Stimulated activated CD8-positive, alpha-beta memory T cell treated with anti-CD3 and anti-CD28 coated beads, Interleukin-2, amount 100 ng/mL, for 48 hours (primary cell): ENCODE results near the gene GNB5.

Experiments used
- DNase-seq, 2 donors: peaks; one replicate each; pipeline ENCODE4 v3.0.0-alpha.2; 2020; ENCODE audit warnings: low read depth in 2 of 2

Gene GNB5

GRCh38 chr15:52140646-52141045 is 50.5 kb downstream of the GNB5 start:
- DNase-seq, result no peak

DNA sequence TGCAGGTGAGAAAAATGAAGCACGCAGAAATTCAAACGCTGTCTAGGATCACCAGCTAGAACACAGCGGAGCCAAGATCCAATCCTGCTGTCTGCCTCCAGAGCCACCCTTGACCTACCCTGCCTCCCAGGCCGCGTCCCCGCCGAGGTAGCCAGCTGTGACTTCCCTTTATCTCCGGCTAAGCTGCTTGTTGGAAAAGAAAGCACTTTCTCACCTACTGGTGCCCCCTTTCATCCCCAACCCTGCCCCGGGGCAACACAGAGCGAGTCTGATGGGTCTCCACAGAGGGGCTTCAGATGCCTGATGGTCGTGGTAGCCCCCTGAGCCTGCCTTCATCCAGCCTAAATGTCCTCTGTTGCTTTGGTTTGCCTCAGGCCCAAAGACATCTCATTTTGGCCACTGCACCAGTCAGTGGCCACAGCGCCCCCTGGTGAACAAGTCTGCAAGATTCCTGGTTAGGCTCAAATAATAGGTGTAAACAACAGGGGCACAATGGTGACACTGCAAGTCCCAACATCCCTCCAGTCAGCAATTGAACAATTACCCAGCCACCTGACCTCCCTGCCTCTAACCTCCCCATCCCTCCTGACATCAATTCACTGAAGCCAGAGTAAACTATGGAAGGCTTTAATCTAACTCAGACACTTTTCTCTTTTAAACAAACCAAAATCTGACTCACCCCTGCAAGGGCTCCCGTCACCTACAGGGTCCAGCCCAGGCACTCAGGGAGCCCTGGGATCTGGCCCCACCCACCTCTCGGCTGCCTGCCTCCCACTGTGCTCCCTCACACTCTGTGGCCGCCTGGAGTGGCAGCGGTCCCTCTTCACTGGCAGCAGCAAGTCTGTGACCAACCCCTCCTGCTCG is 51.4 kb downstream of the GNB5 start:
- peak; percentile 61 to 64 for DNase-seq

GRCh38 chr15:52137432-52138357 is 53.5 kb downstream of the GNB5 start:
- DNase-seq, result no peak

GRCh38 chr15:52136442-52136980 is 54.7 kb downstream of the GNB5 start:
- no peak for DNase-seq

GRCh38 chr15:52134502-52135144 is 56.6 kb downstream of the GNB5 start:
- no peak for DNase-seq

DNA sequence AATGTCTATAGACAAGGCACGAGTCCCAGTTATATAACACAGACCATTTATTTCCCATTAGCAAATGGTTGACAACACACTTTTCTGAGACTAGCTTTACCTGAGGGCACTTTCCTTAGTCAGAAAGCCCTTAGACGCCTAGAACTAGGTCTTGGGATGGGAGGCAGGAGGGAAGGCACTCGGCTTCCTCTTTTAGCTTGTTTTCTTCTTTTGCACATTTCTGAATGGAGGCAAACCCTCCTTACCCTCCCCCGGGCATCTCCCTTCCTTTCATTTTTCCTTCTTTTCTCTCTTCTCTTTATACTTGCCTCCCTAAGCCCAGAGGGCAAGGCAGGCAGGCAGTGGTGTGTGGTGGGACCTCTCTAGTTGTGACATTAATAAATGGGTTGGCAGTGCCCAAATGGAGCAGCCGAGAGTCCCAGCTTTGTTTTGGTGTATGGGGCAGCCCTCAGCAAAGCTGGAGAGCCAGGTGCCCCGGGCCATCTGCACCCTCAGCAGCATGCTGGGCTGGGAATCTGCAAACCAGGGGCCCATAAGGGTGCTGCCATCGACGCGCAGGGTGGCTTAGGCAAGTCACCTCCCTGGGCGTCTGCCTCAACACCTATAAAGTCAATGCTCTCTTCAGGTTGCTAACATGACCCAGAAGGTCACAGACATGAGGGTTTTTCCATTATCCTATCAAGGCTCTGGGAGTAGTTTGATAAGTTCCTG is 57.5 kb downstream of the GNB5 start:
- DNase-seq, result no peak

GRCh38 chr15:52132066-52132465 is 59.1 kb downstream of the GNB5 start:
- no peak for DNase-seq

- DNase-seq, result no peak
Observed at GRCh38 chr15:52128568-52128967, 62.6 kb downstream of the GNB5 start.

- no peak for DNase-seq
Observed at GRCh38 chr15:52124270-52124880, 66.8 kb downstream of the GNB5 start.

GRCh38 chr15:52121896-52122295 is 69.3 kb downstream of the GNB5 start:
- no peak for DNase-seq

DNA sequence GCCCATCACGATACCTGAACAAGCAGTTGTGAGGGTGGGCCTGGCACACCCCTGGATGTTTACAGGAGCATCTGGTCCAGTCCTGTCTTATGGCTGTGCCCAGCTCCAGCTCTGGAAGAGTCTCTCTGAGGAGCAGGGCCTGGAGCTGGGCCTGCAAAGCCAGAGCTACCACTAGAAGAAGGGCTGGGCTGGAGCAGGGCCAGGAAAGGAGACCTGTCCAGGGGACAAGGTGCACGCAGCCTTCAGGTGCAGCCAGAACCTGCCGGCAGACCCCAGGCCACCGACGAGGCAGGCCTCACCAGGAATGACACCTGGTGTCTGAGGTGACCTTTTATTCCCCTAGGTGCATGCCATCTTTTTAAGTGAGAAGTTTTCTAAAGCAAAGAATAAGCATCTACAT is 70.2 kb downstream of the GNB5 start:
- DNase-seq, result no peak

GRCh38 chr15:52120488-52120887 is 70.7 kb downstream of the GNB5 start:
- DNase-seq, result no peak

DNA sequence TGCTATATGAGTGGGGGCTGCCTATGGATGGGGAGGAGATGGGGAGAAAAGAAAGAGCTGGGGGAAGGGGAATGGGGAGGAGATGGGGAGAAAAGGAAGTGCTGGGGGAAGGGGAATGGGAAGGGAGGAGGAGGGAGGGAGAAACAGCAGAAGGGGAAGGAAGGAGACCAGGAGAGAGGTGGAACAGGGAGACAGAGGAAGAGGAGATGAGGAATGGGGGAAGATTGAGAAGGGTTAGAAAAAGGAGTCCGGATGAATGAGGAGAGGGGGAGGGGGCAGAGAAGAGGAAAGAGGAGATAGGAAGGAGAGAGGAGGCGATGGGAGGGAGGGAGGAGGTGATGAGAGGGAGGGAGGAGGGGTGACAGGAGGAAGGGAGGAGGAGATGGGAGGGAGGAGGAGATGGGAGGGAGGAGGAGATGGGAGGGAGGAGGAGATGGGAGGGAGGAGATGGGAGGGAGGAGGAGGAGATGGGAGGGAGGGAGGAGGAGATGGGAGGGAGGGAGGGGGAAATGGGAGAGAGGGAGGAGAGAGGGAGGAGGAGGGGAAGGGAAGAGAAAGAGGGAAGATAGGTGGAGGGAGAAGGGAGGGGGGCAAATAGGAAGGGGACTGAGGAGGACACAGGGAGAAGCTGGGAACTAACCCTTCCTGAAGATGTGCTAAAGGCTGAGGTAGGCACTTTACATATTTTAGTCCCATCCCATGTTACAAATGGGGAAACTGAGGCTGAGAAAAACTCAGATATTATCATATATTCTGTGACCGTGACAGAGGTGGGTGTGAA is 72.0 kb downstream of the GNB5 start:
- DNase-seq, result no peak

DNA sequence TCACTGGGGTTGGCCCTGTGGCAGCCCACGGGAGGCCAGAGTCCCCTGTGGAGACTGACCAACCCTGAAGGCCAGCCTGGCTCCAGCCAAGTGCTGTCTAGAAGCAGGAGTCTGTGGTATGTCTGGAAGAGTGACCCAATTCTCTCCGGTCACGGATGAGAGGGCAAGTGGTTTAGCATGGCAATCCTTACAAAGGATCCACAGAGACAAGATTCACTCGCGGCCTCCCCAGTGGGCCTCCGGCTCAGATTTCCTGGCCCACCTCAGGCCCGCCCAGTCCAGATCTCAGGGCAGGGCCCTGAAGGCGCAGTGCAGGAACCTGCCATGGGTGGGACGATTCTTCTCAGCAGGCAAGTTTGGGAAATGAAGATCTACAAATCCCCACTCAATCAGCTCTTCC is 73.6 kb downstream of the GNB5 start:
- DNase-seq, result no peak

DNA sequence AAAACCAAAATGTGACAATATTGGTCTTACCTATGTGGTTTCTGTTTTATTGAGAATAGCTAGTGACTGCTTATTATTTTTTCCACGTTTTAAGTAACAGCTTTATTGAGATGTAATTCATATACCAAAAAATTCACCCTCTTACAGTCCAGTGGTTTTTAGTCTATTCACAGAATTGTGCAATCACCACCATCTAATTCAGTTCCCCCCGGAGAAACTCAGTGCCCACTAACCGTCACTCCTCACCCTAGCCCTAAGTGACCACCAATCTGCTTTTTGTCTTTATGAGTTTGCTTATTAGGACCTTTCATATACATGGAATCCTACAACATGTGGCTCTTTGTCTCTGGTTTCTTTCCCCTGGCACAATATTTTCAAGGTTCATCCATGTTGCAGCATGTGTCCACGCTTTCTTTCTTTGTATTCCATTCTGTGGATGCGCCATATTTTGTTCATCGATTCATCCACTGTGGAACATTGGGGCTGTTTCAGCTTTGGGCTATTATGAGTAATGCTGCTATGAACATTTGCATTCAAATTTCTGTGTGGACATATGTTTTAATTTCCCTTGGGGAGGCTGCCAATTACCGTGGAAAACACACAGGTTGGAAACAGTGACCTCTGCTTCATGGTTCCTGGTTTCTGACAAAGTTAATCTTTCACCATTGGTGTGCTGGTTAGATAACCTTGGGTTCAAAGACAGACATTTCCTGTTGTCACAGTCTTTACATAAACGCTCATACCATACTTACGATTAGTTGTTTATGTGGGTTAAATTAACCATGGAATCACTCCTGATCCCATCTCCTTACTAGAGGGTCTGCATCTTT is 75.4 kb downstream of the GNB5 start:
- DNase-seq, result no peak

- no peak for DNase-seq
Observed at GRCh38 chr15:52114261-52115055, 76.7 kb downstream of the GNB5 start.

GRCh38 chr15:52113708-52114107 is 77.5 kb downstream of the GNB5 start:
- DNase-seq, result no peak

DNA sequence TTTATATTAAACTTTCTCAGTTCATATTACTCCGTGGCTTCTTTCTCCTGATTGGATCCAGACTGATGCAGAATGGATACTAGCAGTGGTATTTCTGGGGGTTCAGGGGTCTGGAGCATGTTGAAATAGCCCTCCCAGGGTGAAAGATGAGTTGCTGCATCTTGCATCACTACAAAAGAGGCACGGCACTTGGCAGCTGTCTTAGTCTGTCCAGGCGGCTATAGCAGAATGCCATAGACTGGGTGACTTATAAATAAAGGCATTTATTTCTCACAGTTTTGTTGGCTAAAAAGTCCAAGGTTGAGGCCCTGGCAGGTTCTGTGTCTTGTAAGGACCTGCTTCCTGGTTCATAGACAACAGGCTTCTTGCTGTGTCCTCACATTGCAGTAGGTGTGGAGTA is 78.0 kb downstream of the GNB5 start:
- no peak for DNase-seq
